ENCODE results near the gene CADM1.

- TF ChIP-seq, protein P1, sequence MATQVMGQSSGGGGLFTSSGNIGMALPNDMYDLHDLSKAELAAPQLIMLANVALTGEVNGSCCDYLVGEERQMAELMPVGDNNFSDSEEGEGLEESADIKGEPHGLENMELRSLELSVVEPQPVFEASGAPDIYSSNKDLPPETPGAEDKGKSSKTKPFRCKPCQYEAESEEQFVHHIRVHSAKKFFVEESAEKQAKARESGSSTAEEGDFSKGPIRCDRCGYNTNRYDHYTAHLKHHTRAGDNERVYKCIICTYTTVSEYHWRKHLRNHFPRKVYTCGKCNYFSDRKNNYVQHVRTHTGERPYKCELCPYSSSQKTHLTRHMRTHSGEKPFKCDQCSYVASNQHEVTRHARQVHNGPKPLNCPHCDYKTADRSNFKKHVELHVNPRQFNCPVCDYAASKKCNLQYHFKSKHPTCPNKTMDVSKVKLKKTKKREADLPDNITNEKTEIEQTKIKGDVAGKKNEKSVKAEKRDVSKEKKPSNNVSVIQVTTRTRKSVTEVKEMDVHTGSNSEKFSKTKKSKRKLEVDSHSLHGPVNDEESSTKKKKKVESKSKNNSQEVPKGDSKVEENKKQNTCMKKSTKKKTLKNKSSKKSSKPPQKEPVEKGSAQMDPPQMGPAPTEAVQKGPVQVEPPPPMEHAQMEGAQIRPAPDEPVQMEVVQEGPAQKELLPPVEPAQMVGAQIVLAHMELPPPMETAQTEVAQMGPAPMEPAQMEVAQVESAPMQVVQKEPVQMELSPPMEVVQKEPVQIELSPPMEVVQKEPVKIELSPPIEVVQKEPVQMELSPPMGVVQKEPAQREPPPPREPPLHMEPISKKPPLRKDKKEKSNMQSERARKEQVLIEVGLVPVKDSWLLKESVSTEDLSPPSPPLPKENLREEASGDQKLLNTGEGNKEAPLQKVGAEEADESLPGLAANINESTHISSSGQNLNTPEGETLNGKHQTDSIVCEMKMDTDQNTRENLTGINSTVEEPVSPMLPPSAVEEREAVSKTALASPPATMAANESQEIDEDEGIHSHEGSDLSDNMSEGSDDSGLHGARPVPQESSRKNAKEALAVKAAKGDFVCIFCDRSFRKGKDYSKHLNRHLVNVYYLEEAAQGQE (IDR thresholded peaks at IDR 0.05; ENCODE audit: insufficient read depth in 1 of 2, low read depth in 2 of 2, low read length in 2 of 2) = no peak
- no peak for TF ChIP-seq POLR2AphosphoS5 (IDR thresholded peaks at IDR 0.05; ENCODE audit: low read depth, low read length)
- no peak for TF ChIP-seq TAF1 (IDR thresholded peaks at IDR 0.05; ENCODE audit: borderline replicate concordance, insufficient read depth, low read length)
Measured at GRCh38 chr11:115237578-115237977, 266.6 kb downstream of the CADM1 start.

Data from PFSK-1 (cell line).